Activated CD4-positive, alpha-beta memory T cell treated with anti-CD3 and anti-CD28 coated beads for 36 hours (primary cell): Measurements from ENCODE around the gene SLIT1. TPM values are rescaled to one million over a fixed set of nuclear protein-coding genes. Genes with fewer than 3 reads are reported as not detected.
"Not testable (repeated sequence)": the region's sequence is repeated elsewhere in the genome, so short reads cannot be mapped to it uniquely, and the experiment has no call there.

Experiments
- CTCF ChIA-PET: fragments of 350-600 bp; sonication (Branson Sonifier 250); formaldehyde crosslinking; loops from one replicate; lab custom pipeline; 2021; ENCODE audit warnings: antibody characterized with exemption, inconsistent platforms; lab: Charles Lee
- POLR2A ChIA-PET: fragments of 350-600 bp; sonication (Branson Sonifier 250); formaldehyde crosslinking; loops from one replicate; lab custom pipeline; 2021; ENCODE audit warnings: antibody characterized with exemption; lab: Charles Lee
- DNase-seq: peaks from one replicate; pipeline ENCODE4 v3.0.0-alpha.2; 2020
- H3K27ac Mint-ChIP-seq: one replicate; pipeline ENCODE4 v1.8.0; 2021; ENCODE audit warnings: mixed read lengths
- H3K27me3 Mint-ChIP-seq: one replicate; pipeline ENCODE4 v1.8.0; 2021; ENCODE audit warnings: mixed read lengths
- H3K36me3 Mint-ChIP-seq: one replicate; pipeline ENCODE4 v1.8.0; 2021; ENCODE audit warnings: mixed read lengths
- H3K4me1 Mint-ChIP-seq: one replicate; pipeline ENCODE4 v1.8.0; 2021; ENCODE audit warnings: low read depth, mixed read lengths
- H3K4me3 Mint-ChIP-seq: one replicate; pipeline ENCODE4 v1.8.0; 2021; ENCODE audit warnings: mild to moderate bottlenecking, mixed read lengths
- H3K9me3 Mint-ChIP-seq: one replicate; pipeline ENCODE4 v1.8.0; 2021; ENCODE audit warnings: mixed read lengths
- intact Hi-C: fragments of 100-400 bp; cut with micrococcal nuclease; formaldehyde crosslinking; loops from one replicate; pipeline ENCODE4 v1.15.1; 2023
- total RNA-seq, 2 experiments: library from RNA; stranded (reverse); gene quantifications; one replicate each; pipeline ENCODE4 v1.2.3, GENCODE V29; 2021

The SLIT1 gene
- total RNA-seq, 2 experiments from 2014 or later, result 0.63 to 0.71 TPM

- no peaks in the 10 kb centered on the region for H3K9me3 Mint-ChIP-seq
- DNase-seq, result no peak
- H3K27me3 Mint-ChIP-seq, result no peaks in the 10 kb centered on the region
- no peak overlapping the region for H3K27ac Mint-ChIP-seq
- ChIA-PET POLR2A (no interaction called here), CTCF (no interaction called here)
- peaks cover 2% of the 10 kb centered on the region for H3K4me1 Mint-ChIP-seq
- H3K4me3 Mint-ChIP-seq, result no peak overlapping the region
- intact Hi-C loops, result no loop called here
- no peaks in the 10 kb centered on the region for H3K36me3 Mint-ChIP-seq
Measured at GRCh38 chr10:97042716-97043562, 142.8 kb downstream of the SLIT1 start.

DNA sequence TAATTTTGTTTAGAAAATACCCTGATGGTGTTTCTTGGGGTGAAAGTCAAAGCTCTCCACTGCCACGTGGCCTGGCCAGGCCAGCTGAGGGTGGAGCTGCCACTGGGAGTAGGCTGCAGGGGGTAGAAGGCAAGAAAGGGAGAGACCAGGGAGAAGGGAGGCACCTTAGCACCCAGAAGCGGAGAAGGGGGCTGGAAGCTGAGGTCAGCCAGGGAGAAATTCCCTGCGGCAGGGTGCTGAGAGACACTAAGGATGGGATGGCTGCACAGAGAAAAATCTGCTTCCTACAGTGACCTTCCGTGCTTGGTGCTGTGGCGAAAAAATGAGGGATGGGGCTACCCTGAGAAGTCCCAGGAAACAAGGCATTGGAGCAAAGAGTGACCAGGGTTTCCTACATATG, 143.7 kb downstream of the SLIT1 start:
- no peaks in the 10 kb centered on the region for H3K27me3 Mint-ChIP-seq
- peaks cover 8% of the 10 kb centered on the region for H3K4me1 Mint-ChIP-seq
- no peaks in the 10 kb centered on the region for H3K36me3 Mint-ChIP-seq
- no peak overlapping the region for H3K27ac Mint-ChIP-seq
- CTCF ChIA-PET, result no interaction called here
- intact Hi-C loops, result no loop called here
- no peak overlapping the region for H3K4me3 Mint-ChIP-seq
- POLR2A ChIA-PET, result no interaction called here
- no peaks in the 10 kb centered on the region for H3K9me3 Mint-ChIP-seq
- no peak for DNase-seq

GRCh38 chr10:97040706-97041105, 145.1 kb downstream of the SLIT1 start:
- CTCF ChIA-PET, result no interaction called here
- intact Hi-C loops, result no loop called here

DNA sequence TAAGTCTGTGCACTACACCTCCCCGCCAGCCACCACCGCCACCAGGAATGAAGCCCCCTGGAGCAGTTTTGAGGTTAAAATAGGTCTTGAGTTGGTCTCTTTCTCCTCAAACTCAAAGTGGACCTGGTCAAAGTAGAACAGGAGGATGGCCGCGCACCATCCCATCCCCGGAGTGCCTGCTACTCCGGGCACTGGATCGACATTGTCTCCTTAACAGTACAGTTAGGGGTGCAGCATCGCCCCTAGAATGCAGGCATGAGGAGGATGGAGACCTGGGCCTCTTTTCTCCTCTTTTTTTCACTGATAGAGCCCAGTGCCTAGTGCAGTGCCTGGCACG, 145.5 kb downstream of the SLIT1 start:
- ChIA-PET POLR2A (no interaction called here), CTCF (interaction anchor here (1.2 kb wide), 1 partner anchor 210 kb away, joined by 3 read pairs; no protein-coding TSS in a partner anchor)
- H3K36me3 Mint-ChIP-seq, result no peaks in the 10 kb centered on the region

More at GRCh38 chr10:97040706-97041105, 145.1 kb downstream of the SLIT1 start:
- POLR2A ChIA-PET, result no interaction called here
- Mint-ChIP-seq H3K27me3 (peaks cover 4% of the 10 kb centered on the region), H3K27ac (no peak overlapping the region), H3K4me1 (peaks cover 8% of the 10 kb centered on the region), H3K36me3 (no peaks in the 10 kb centered on the region), H3K9me3 (no peaks in the 10 kb centered on the region), H3K4me3 (no peak overlapping the region)
- DNase-seq, result no peak

GRCh38 chr10:97039538-97040247, 146.1 kb downstream of the SLIT1 start:
- Mint-ChIP-seq H3K27ac (no peak overlapping the region), H3K9me3 (no peaks in the 10 kb centered on the region), H3K36me3 (no peaks in the 10 kb centered on the region), H3K27me3 (peaks cover 8% of the 10 kb centered on the region), H3K4me3 (no peak overlapping the region), H3K4me1 (peaks cover 8% of the 10 kb centered on the region)
- CTCF ChIA-PET, result interaction anchor here (0.6 to 5.3 kb wide), 5 partner anchors 15 to 210 kb away, joined by 3 to 88 read pairs (median 30); no protein-coding TSS in a partner anchor
- POLR2A ChIA-PET, result no interaction called here
- DNase-seq, result no peak
- intact Hi-C loops, result no loop called here

More for the DNA sequence above, 145.5 kb downstream of the SLIT1 start:
- Mint-ChIP-seq H3K4me3 (no peak overlapping the region), H3K9me3 (no peaks in the 10 kb centered on the region), H3K27me3 (peaks cover 8% of the 10 kb centered on the region), H3K4me1 (peaks cover 8% of the 10 kb centered on the region), H3K27ac (no peak overlapping the region)
- intact Hi-C loops, result no loop called here
- DNase-seq, result no peak

DNA sequence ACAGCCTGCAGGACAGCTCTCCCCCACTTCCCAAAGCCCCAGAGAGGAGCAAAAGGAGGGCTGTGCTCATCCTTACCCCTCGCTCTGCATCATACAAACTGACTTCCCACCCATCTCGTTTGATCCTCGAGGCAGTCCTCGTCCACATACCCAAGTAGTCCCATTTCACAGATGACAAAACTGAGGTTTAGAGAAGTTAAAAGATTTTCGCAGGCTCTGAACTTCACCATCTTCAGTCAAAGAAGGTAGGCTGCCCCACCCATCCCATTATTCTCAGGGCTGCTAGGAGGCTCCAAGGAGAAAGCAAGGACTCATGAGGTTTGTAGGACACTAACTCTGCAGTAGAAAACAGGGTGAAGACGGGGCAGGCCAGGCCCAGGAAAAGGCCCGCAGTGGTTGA, 147.1 kb downstream of the SLIT1 start:
- Mint-ChIP-seq H3K4me1 (peaks cover 8% of the 10 kb centered on the region), H3K27ac (no peak overlapping the region), H3K36me3 (no peaks in the 10 kb centered on the region), H3K9me3 (no peaks in the 10 kb centered on the region), H3K4me3 (no peak overlapping the region), H3K27me3 (peaks cover 8% of the 10 kb centered on the region)
- ChIA-PET POLR2A (no interaction called here), CTCF (interaction anchor here (1.4 to 5.3 kb wide), 13 partner anchors 9 to 398 kb away, joined by 3 to 88 read pairs (median 13); no protein-coding TSS in a partner anchor)
- DNase-seq, result no peak
- intact Hi-C loops, result no loop called here

GRCh38 chr10:97037365-97038361, 148.1 kb downstream of the SLIT1 start:
- H3K9me3 Mint-ChIP-seq, result no peaks in the 10 kb centered on the region
- H3K36me3 Mint-ChIP-seq, result no peaks in the 10 kb centered on the region
- peaks cover 8% of the 10 kb centered on the region for H3K4me1 Mint-ChIP-seq
- peak overlapping the region; percentile 49 for H3K4me3 Mint-ChIP-seq
- POLR2A ChIA-PET, result no interaction called here
- peak; percentile 80 for DNase-seq
- CTCF ChIA-PET, result interaction anchor here (0.6 to 5.3 kb wide), 54 partner anchors 9 to 667 kb away, joined by 3 to 88 read pairs (median 4); no protein-coding TSS in a partner anchor
- no peak overlapping the region for H3K27ac Mint-ChIP-seq
- peaks cover 8% of the 10 kb centered on the region for H3K27me3 Mint-ChIP-seq
- intact Hi-C loops, result loop anchor here (1.0 kb wide), 1 partner anchor 173 kb away; no protein-coding TSS in a partner anchor

DNA sequence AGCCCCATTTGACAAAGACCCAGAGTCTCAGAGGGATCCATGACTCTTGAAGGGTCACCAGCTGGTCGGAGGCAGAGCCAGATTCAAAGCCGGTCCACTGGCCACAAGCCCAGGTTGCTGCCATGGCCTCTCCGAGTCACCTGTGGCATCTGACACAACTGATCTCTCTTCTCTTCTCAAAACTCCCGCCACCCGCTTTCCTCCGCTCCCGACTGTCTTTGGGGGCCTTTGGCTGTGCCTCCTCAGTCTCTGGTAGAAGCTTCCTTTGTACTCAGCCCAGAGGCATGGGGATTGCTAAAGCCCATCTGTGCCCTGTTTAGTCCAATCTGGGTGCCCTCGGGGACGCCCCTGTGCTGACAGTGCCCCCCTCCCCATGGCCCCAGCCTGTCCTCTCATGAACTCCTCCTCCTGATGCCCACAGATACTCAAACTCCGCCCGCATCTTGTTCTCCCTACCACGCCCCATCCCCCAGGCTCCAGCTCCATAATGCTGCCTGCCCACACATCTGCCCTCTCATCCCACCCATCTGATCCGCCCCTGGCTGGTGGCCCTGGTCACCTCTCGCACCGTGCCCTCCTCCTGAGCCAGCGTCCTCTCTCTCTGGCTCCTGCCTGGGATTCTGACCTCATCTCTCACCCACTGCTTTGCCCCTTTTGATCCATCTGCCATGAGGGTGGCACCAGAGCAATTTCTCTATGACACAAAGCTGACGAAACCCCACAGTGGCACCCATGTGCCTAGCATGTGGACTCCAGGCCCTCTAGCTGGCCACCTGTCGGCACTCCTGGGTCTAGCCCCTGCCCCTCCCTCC, 150.6 kb downstream of the SLIT1 start:
- no peak overlapping the region for H3K4me3 Mint-ChIP-seq
- no peak overlapping the region for H3K27ac Mint-ChIP-seq
- H3K27me3 Mint-ChIP-seq, result peaks cover 8% of the 10 kb centered on the region
- H3K36me3 Mint-ChIP-seq, result no peaks in the 10 kb centered on the region
- H3K9me3 Mint-ChIP-seq, result no peaks in the 10 kb centered on the region
- CTCF ChIA-PET, result interaction anchor here (1.2 to 5.3 kb wide), 4 partner anchors 10 to 184 kb away, joined by 4 to 88 read pairs (median 14); no protein-coding TSS in a partner anchor
- intact Hi-C loops, result no loop called here
- no peak for DNase-seq
- H3K4me1 Mint-ChIP-seq, result peaks cover 8% of the 10 kb centered on the region
- POLR2A ChIA-PET, result no interaction called here

DNA sequence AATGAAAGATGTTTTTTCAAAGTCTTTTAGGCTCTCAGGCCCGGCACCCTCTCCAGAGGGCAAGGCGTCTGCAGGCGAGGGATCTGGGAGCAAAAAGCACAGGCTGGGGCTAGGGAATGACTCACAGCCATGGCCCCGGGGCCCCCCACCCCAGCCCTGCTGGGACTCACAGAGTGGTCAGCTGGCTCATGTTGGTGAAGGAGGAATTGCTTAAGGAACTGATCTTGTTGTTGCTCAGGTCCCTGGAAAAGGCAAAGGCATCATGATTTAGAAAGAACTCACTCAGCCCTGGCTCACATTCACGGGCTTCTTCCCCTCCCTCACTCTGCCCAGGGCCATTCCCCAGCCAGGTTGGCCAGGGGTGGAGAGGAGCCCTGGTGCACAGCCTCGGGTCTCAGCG, 151.5 kb downstream of the SLIT1 start:
- intact Hi-C loops, result no loop called here
- Mint-ChIP-seq H3K27ac (no peak overlapping the region), H3K36me3 (no peaks in the 10 kb centered on the region), H3K4me1 (peaks cover 8% of the 10 kb centered on the region), H3K4me3 (no peak overlapping the region), H3K9me3 (no peaks in the 10 kb centered on the region), H3K27me3 (peaks cover 8% of the 10 kb centered on the region)
- ChIA-PET CTCF (interaction anchor here (1.3 to 1.6 kb wide), 2 partner anchors 9 to 38 kb away, joined by 4 to 5 read pairs; no protein-coding TSS in a partner anchor), POLR2A (no interaction called here)
- DNase-seq, result no peak

DNA sequence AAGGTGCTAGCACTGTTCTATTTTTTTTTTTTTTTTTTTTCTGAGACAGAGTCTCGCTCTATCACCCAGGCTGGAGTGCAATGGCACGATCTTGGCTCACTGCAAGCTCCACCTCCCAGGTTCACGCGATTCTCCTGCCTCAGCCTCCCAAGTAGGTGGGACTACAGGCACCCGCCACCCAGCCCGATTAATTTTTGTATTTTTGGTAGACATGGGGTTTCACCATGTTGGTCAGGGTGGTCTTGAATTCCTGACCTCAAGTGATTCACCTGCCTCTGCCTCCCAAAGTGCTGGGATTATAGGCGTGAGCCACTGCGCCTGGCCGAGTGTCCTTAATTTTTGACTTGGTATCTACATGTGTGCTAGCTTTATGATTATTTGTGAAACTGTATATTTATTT, 151.9 kb downstream of the SLIT1 start:
- H3K4me1 Mint-ChIP-seq, H3K9me3 Mint-ChIP-seq, H3K4me3 Mint-ChIP-seq, DNase-seq, intact Hi-C loops, H3K36me3 Mint-ChIP-seq, H3K27me3 Mint-ChIP-seq, H3K27ac Mint-ChIP-seq, POLR2A ChIA-PET: not testable (repeated sequence)
- CTCF ChIA-PET, result interaction anchor here (1.6 kb wide), 1 partner anchor 9 kb away, joined by 5 read pairs; no protein-coding TSS in a partner anchor

DNA sequence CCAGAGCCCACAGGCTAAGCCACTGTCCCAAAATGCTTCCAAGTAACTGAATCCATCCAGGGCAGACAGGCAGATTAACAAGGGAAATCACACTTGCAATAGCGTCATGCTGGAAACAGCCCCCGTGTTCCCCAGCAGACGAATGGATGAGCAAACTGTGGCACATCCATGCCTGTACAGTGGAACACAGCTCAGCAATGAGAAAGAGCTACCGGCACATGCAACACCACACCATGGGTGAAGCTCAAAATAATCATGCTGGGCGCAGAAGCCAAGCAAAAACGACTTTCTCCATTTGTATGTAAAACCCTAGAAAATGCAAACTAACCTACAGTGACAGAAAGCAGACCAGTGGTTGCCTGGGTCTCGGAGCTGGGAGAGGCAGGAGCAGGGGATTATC, 153.1 kb downstream of the SLIT1 start:
- no peak for DNase-seq
- Mint-ChIP-seq H3K4me3 (no peak overlapping the region), H3K27ac (no peak overlapping the region), H3K4me1 (peaks cover 4% of the 10 kb centered on the region), H3K9me3 (no peaks in the 10 kb centered on the region), H3K36me3 (no peaks in the 10 kb centered on the region), H3K27me3 (peaks cover 8% of the 10 kb centered on the region)
- ChIA-PET CTCF (interaction anchor here (0.5 to 1.6 kb wide), 2 partner anchors 40 to 732 kb away, joined by 3 to 8 read pairs; no protein-coding TSS in a partner anchor), POLR2A (no interaction called here)
- intact Hi-C loops, result no loop called here
